ENCODE measurements around the gene SDK1.
"Not testable (repeated sequence)": the region's sequence is repeated elsewhere in the genome, so short reads cannot be mapped to it uniquely, and the experiment has no call there.

SDK1 gene

GRCh38 chr7:4094158-4094557 lies 793.1 kb downstream of the SDK1 start:
- not testable (repeated sequence) for FAIRE-seq

GRCh38 chr7:4097001-4097609 lies 796.1 kb downstream of the SDK1 start:
- no peak for FAIRE-seq

GRCh38 chr7:4098169-4098568 lies 797.1 kb downstream of the SDK1 start:
- no peak for FAIRE-seq

GRCh38 chr7:4099651-4100050 lies 798.6 kb downstream of the SDK1 start:
- no peak for FAIRE-seq

GRCh38 chr7:4100148-4100547 lies 799.1 kb downstream of the SDK1 start:
- no peak for FAIRE-seq

GRCh38 chr7:4100691-4101090 lies 799.6 kb downstream of the SDK1 start:
- no peak for FAIRE-seq

GRCh38 chr7:4102231-4102841 lies 801.3 kb downstream of the SDK1 start:
- FAIRE-seq, result no peak

- no peak for FAIRE-seq
Measured at GRCh38 chr7:4103352-4104091, 802.5 kb downstream of the SDK1 start.

- no peak for FAIRE-seq
Measured at GRCh38 chr7:4107839-4108238, 806.8 kb downstream of the SDK1 start.

- FAIRE-seq, result no peak
Measured at GRCh38 chr7:4108951-4109350, 807.9 kb downstream of the SDK1 start.

- no peak for FAIRE-seq
Measured at GRCh38 chr7:4109481-4110110, 808.5 kb downstream of the SDK1 start.

- FAIRE-seq, result no peak
Measured at GRCh38 chr7:4110438-4110837, 809.4 kb downstream of the SDK1 start.

- FAIRE-seq, result no peak
Measured at GRCh38 chr7:4111166-4111565, 810.1 kb downstream of the SDK1 start.

GRCh38 chr7:4113271-4113670 lies 812.2 kb downstream of the SDK1 start:
- FAIRE-seq, result no peak

- FAIRE-seq, result no peak
Measured at GRCh38 chr7:4113976-4114375, 812.9 kb downstream of the SDK1 start.

GRCh38 chr7:4115442-4115841 lies 814.4 kb downstream of the SDK1 start:
- no peak for FAIRE-seq

GRCh38 chr7:4115941-4116610 lies 815.0 kb downstream of the SDK1 start:
- no peak for FAIRE-seq

- FAIRE-seq, result no peak
Measured at GRCh38 chr7:4119848-4120247, 818.8 kb downstream of the SDK1 start.

- no peak for FAIRE-seq
Measured at GRCh38 chr7:4123346-4123745, 822.3 kb downstream of the SDK1 start.

- FAIRE-seq, result no peak
Measured at GRCh38 chr7:4123823-4124222, 822.8 kb downstream of the SDK1 start.

GRCh38 chr7:4124556-4125477 lies 823.8 kb downstream of the SDK1 start:
- FAIRE-seq, result no peak

- FAIRE-seq, result no peak
Measured at GRCh38 chr7:4127909-4128560, 827.0 kb downstream of the SDK1 start.
